Activated CD8-positive, alpha-beta memory T cell treated with anti-CD3 and anti-CD28 coated beads for 48 hours (primary cell): ENCODE results near the gene MARS1.
"Not testable (repeated sequence)": the region's sequence is repeated elsewhere in the genome, so short reads cannot be mapped to it uniquely, and the experiment has no call there.

Experiments used
- DNase-seq, 3 experiments: peaks; one replicate each; pipeline ENCODE4 v3.0.0-alpha.2; 2020; ENCODE audit warnings: low read depth in 2 of 3, low spot score in 2 of 3

The MARS1 gene

DNA sequence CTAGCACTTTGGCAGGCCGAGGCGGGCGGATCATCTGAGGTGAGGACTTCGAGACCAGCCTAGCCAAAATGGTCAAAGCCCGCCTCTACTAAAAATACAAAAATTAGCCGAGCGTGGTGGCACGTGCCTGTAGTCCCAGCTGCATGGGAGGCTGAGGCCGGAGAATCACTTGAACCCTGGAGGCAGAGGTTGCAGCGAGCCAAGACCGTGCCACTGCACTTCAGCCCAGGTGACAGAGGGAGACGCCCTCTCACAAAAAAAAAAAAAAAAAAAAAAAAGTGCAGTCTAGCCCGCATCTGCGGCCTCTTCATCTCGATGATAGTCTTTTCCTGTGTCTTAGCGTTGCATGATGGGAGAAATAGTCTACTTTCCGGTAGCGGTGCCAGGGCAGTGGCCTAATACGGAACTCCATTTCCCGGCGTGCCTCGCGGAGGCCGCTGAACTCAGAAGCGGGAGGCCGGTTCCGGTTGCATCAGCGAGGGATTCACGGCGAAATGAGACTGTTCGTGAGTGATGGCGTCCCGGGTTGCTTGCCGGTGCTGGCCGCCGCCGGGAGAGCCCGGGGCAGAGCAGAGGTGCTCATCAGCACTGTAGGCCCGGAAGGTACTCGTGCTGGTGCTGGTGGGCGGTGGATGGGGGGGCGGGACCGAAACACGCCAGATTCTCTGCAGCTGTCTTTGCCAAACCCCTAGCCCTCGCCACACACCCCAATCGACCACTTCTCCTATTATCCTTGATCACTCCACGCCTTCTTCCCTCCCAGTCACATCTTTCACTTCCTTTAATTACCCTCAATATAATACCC lies at the start of gene MARS1:
Gene MARS1 (plus strand): TSS at position 472 of the 805 bp plus-strand sequence. CDS start 23 bp downstream, at position 495.
- peak in 2 of 3 experiments; percentile 80 to 83 for DNase-seq

DNA sequence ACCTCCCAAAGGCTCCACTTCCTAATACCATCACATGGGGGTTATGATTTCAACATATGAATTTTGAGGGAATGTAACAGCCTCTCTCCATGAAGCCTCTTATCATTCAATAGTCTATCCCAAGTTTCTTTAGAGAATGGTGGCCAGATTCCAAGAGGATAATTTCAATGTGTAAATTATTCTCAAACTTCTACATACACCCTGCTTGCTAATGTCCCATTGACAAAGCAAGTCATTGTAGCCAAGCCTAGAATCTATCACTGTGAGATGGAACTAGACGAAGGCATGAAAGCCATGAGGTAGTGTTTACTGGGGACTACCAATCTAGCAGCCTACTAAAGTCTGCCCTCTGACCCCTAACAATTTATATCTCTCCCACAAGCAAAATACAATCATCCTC lies 49.5 kb upstream of the MARS1 start:
- DNase-seq: no peak

DNA sequence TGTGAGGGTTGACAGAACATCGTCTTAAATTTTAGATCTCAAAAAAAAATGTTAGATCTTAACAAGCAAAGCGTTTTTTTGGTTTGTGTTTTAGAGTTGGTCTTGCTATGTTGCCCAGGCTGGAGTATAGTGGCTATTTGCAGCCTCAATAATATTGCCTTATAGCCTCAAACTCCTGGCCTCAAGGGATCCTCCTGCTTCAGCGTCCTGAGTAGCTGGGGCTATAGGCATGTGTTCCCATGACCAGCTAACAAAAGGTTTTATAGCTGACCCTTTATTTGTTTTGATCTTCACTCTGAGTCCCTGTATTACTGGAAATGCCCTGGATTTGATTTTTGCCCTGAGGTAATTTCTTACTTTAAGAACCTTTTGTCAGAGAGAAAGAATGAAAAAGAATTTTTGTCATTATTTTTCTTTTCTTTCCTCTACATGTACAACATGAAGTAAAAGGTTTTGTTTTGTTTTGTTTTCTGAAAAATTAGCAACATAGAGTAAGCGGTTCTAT lies 48.1 kb upstream of the MARS1 start:
- DNase-seq: no peak

DNA sequence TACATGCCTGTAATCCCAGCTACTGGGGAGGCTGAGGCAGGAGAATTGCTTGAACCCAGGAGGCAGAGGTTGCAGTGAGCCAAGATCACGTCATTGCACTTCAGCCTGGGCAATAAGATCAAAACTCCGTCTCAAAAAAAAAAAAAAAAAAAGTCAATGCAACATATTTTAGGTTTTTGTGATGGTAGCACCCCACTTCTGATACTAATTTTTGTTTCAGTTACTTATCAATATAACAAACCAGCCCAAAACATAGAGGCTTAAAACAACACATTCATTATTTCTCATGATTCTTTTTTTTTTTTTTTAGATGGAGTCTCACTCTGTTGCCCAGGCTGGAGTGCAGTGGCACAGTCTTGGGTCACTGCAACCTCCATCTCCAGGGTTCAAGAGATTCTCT lies 46.5 kb upstream of the MARS1 start:
- DNase-seq: not testable (repeated sequence)

DNA sequence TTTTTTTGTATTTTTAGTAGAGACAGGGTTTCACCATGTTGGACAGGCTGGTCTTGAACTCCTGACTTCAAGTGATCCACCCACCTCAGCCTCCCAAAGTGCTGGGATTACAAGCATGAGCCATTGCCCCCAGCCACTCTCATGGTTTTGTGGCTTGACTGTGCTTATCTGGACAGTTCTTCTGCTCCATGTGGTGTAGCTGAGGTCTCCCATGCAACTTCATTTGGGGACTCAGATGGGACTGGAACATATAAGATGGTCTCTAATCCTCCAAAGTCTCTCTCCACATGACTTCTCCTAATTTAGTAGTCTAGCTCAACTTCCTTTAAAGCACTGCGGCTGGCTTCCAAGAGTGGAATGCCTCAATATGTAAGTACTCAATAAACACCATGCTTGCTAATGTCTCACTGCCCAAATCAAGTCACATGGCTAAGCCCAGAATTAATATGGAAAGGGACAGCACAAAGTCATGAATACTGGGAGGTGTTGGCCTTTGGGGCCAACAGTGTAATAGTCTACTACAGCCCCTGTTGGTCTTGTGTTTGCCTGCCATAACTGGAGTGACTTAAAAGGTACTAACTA lies 45.9 kb upstream of the MARS1 start:
- DNase-seq: no peak

DNA sequence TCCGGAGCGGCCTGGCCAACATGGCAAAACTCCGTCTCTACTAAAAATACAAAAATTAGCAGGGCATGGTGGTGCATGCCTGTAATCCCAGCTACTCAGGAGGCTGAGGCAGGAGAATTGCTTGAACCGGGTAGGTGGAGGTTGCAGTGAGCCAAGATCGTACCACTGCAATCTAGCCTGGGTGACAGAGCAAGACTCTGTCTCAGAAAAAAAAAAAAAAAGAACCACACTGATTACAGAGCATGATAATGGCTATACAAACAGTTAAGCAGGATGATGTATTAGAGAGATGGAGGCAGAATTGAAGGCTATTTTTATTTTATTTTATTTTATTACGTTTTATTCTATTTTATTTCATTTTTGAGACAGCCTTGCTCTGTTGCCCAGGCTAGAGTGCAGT lies 43.5 kb upstream of the MARS1 start:
- not testable (repeated sequence) for DNase-seq

DNA sequence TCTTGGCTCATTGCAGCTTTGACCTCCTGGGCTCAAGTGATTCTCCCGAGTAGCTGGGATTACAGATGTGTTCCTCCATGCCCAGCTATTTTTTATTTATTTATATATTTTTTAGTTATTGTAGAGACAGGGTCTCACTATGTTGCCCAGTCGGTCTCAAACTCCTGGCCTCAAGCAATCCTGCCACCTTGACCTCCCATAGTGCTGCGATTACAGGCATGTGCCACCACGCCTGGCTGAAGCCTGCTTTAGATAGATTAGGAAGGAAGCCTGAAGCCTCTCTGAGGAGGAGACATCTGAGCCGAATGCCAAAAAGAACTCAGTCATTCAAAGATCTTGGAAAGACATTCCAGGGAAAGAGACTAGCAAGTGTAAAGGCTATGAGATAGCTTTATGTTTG lies 43.1 kb upstream of the MARS1 start:
- DNase-seq: no peak

DNA sequence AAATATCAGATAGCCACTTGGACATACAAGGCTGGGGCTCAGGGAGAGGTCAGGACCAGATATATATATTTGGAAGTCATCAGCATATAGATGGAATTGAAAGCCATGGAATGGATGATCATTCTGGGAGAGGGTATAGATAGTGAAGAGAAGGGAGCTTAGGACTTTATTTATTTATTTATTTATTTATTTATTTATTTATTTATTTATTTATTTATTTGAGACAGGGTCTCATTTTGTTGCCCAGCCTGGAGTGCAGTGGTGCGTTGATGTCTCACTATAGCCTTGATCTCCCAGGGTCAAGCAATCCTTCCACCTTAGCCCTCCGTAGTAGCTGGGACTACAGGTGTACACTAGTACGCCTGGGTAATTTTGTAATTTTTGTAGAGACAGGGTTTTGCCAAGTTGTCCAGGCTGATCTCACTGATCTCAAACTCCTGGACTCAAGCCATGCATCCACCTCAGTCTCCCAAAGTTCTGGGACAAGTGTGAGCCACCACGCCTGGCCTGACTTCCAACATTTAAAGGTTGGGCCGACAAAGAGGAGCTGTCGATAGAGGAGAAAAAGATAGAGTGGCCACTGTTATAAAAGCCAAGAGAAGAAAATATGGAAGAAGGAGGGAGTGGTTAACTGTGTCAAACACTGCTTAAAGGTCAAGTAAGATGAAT lies 41.4 kb upstream of the MARS1 start:
- DNase-seq: no peak

DNA sequence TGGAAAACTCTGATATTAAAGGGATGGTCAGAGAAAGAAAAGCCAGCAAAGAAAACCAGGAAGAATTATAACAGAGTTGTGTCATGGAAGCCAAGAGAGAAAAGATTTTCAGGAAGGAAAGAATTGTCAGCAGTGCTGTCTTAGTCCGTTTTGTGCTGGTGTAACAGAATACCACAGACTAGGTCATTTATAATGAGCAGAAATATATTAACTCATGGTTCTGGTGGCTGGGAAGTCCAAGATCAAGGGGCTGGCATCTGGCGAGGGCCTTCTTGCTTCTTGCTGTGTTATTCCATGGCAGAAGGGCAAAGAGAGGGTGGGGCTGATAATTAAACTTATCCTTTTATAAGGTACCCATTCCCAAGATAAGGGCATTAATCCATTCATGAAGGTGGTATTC lies 39.2 kb upstream of the MARS1 start:
- no peak for DNase-seq

DNA sequence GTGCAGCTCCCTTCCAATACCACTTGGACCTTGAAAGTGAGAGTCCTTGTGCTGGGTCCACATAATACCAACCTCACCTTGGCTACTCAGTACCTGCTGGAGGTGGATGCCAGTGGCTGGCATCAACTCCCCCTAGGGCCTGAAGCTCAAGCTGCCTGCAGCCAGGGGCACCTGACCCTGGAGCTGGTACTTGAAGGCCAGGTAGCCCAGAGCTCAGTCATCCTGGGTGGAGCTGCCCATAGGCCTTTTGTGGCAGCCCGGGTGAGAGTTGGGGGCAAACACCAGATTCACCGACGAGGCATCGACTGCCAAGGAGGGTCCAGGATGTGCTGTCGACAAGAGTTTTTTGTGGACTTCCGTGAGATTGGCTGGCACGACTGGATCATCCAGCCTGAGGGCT lies 38.5 kb upstream of the MARS1 start:
- DNase-seq: no peak

DNA sequence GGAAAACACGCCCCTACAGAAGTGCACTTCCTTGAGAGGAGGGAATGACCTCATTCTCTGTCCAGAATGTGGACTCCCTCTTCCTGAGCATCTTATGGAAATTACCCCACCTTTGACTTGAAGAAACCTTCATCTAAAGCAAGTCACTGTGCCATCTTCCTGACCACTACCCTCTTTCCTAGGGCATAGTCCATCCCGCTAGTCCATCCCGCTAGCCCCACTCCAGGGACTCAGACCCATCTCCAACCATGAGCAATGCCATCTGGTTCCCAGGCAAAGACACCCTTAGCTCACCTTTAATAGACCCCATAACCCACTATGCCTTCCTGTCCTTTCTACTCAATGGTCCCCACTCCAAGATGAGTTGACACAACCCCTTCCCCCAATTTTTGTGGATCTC lies 37.8 kb upstream of the MARS1 start:
- no peak for DNase-seq

DNA sequence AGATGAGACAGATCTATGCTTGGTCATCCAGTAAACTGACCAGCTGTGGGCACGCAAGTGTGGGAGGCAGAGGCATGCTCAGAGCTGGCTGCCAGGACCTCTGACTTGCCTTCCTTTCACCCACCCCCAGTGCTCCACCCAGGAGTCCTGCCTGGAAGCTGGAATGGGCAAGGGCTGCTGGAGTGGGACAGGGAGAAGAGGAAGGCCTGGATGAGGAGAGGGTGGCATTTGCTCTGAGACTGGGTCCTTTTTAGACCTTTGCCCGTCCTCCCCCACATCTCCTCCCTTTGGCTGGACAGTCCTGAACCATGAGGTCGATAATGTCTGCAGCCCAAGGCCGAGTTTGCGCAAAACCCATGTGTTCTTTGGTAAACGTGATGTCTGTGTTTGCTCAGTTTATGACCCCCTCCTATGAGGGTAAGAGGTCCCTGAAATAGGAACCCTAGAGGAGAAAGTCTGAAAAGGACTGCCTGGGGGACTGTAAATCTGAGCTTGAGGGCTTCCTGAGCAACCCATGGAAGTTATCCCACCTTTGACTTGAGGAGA lies 36.6 kb upstream of the MARS1 start:
- no peak for DNase-seq

DNA sequence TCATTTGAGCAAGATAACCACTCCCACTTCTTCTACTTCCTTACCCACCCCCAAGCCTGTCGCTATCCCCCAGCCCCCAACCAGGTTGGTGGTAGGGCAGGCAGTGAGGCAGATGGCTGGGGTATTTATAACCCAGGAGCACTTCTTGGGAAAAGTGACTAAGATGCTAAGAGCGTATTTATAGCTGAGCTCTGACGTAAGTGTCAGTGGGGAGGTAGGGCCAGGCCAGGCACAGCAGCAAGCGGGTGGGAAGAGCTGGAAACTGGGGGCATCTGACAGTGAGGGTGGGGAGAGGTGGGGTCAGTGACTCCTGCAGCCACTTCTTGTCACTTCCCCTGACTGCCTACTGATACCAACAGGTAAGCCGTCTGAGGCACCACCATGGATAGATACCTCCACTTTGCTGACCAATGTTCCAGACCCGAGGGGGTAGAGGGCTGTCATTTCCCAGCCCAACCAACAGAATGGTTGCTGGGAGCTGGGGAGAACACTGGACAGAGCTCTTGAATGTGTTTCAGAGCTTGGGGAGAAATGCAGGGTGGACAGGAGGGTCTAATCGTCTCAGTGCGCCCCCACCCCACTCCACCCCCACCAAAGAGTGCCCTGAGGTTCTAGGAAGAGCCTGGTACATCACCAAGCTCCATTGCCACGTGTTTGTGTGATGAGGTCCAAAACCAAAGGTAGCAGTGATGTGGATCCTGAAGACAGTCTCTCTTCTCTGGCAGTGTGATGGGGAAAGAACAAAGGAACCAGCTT lies 35.5 kb upstream of the MARS1 start:
- no peak for DNase-seq

DNA sequence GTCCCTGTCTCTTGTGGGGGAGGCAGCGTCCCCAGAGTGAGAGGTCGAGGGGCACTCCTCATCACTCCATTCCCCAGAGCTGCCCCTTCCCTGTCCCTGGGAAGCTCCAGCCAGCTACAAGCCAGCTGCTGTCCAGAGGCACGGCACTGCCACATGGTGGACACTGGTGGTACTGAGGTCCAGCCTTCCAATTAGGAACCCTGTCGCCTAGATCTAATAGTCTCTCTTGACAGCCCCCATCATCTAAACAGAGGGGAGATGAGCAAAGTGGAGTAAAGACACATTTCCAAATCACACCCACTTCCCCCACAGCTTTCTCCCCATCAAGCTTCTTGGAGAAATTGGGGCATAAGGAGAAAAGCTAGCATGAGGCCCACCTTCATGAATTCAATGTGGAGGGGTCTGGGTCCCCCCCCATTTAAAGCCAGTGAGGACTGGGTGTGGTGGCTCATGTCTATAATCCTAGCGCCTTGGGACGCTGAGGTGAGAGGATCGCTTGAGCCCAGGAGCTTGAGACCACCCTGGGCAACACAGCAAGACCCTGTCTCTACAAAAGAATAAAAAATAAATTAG lies 34.8 kb upstream of the MARS1 start:
- DNase-seq: no peak

DNA sequence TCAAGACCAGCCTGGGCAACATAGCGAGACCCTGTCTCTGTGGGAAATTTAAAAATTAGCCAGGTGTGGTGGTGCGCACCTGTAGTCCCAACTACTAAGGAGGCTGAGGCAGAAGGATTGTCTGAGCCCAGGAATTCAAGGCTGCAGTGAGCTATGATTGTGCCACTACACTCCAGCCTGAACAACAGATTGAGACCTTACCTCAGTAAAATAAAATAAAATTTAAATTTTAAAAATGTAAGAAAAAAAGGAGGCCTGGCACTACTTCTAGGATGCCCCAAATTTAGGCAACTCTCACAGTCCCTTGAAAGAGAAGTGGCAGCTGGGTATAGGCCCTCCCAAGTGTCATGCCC lies 33.7 kb upstream of the MARS1 start:
- DNase-seq: no peak

DNA sequence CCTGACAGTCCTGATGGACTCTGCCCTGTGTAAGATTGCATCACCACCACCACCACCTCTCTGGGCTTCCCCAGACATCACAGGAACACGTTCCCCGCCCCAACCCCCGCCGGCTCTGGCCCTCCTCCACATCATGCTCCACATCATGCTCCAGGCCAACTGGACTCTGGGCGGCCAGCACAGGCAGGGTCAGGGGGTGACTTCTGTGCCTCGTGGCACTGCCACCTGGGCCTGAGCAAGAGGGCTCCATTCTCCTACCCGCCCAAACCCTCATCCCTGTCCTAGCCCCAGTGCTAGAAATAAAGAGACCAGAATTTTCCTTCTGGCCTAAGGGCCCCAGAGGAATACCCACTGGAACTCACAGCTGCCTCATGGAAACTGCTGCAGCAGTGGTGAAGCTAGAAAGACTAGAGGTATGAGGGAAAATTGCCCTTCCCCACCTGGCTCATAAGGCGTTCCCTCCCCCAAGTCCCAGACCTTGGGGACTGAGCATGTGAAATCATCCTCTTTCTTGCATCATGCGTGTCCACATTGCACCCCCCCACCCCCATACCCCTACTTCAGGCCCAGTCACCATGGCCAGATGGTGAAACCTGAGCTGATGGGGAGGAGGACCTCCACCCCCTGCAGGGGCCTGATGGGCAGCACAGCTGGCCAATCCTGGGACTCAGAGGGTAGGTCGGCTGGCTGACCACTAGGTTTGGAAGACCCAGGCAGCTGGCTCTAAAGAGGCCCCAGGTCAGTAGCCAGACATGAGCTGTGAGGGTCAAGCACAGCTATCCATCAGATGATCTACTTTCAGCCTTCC lies 33.1 kb upstream of the MARS1 start, which contains the start of gene INHBE:
Gene INHBE (plus strand): TSS at position 742 of the 808 bp plus-strand sequence. CDS start 230 bp downstream, outside the sequence.
- no peak for DNase-seq

DNA sequence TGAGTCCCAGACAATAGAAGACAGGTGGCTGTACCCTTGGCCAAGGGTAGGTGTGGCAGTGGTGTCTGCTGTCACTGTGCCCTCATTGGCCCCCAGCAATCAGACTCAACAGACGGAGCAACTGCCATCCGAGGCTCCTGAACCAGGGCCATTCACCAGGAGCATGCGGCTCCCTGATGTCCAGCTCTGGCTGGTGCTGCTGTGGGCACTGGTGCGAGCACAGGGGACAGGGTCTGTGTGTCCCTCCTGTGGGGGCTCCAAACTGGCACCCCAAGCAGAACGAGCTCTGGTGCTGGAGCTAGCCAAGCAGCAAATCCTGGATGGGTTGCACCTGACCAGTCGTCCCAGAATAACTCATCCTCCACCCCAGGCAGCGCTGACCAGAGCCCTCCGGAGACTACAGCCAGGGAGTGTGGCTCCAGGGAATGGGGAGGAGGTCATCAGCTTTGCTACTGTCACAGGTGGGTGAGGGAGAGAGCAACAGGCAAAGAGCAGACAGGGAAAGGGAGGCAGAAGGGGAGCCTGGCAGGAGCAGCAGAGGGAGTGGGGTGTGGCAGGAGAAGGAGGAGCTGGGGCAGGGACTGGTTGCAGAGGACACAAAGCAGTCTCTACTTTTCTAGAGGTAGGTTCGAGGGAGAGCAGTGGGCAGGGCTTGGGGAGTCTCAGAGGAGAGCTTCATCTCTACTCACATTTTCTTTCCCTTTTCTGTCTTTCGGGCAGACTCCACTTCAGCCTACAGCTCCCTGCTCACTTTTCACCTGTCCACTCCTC lies 32.3 kb upstream of the MARS1 start:
- DNase-seq: no peak

DNA sequence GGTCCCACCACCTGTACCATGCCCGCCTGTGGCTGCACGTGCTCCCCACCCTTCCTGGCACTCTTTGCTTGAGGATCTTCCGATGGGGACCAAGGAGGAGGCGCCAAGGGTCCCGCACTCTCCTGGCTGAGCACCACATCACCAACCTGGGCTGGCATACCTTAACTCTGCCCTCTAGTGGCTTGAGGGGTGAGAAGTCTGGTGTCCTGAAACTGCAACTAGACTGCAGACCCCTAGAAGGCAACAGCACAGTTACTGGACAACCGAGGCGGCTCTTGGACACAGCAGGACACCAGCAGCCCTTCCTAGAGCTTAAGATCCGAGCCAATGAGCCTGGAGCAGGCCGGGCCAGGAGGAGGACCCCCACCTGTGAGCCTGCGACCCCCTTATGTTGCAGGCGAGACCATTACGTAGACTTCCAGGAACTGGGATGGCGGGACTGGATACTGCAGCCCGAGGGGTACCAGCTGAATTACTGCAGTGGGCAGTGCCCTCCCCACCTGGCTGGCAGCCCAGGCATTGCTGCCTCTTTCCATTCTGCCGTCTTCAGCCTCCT lies 31.6 kb upstream of the MARS1 start:
- DNase-seq: no peak
